RWPE2 (cell line): ENCODE data around the gene MITF.

Experiments
- ATAC-seq: fragments of 200-7000 bp; cut with Tn5 transposase; 3 replicates; pipeline ENCODE4 v1.9.1; 2021; ENCODE audit warnings: low read depth
- DNase-seq: peaks from one replicate; pipeline ENCODE4 v3.0.0-alpha.2; 2020; ENCODE audit warnings: low spot score
- H3K27ac ChIP-seq: fragments of 450-650 bp; 2 replicates; pipeline ENCODE4 v1.5.1; 2017; ENCODE audit warnings: mild to moderate bottlenecking; ENCODE audit not compliant: poor library complexity, severe bottlenecking
- H3K27me3 ChIP-seq: fragments of 250-450 bp; sonication (Bioruptor Pico); 2 replicates; pipeline ENCODE4 v1.5.1; 2021; ENCODE audit warnings: mild to moderate bottlenecking, moderate library complexity; ENCODE audit not compliant: insufficient read depth, poor library complexity, severe bottlenecking
- H3K36me3 ChIP-seq: fragments of 250-450 bp; sonication (Bioruptor Pico); 2 replicates; pipeline ENCODE4 v1.5.1; 2020; ENCODE audit warnings: low read depth, mild to moderate bottlenecking, moderate library complexity
- H3K4me1 ChIP-seq: fragments of 250-450 bp; sonication (Bioruptor Pico); 2 replicates; pipeline ENCODE4 v1.5.1; 2021; ENCODE audit warnings: mild to moderate bottlenecking, moderate library complexity; ENCODE audit not compliant: insufficient read depth, poor library complexity, severe bottlenecking
- H3K4me3 ChIP-seq: fragments of 250-450 bp; sonication (Bioruptor Pico); 2 replicates; pipeline ENCODE4 v1.5.1; 2021; ENCODE audit warnings: mild to moderate bottlenecking, moderate library complexity; ENCODE audit not compliant: severe bottlenecking
- H3K9me3 ChIP-seq: fragments of 250-450 bp; sonication (Bioruptor Pico); 2 replicates; pipeline ENCODE4 v1.5.1; 2021; ENCODE audit warnings: mild to moderate bottlenecking, moderate library complexity; ENCODE audit not compliant: severe bottlenecking
- TF ChIP-seq, protein P1 (sequence below): fragments of 450-650 bp; IDR thresholded peaks from one replicate; pipeline ENCODE4 v1.5.1; 2017; ENCODE audit warnings: mild to moderate bottlenecking, moderate library complexity; ENCODE audit not compliant: poor library complexity, severe bottlenecking

Gene MITF

DNA sequence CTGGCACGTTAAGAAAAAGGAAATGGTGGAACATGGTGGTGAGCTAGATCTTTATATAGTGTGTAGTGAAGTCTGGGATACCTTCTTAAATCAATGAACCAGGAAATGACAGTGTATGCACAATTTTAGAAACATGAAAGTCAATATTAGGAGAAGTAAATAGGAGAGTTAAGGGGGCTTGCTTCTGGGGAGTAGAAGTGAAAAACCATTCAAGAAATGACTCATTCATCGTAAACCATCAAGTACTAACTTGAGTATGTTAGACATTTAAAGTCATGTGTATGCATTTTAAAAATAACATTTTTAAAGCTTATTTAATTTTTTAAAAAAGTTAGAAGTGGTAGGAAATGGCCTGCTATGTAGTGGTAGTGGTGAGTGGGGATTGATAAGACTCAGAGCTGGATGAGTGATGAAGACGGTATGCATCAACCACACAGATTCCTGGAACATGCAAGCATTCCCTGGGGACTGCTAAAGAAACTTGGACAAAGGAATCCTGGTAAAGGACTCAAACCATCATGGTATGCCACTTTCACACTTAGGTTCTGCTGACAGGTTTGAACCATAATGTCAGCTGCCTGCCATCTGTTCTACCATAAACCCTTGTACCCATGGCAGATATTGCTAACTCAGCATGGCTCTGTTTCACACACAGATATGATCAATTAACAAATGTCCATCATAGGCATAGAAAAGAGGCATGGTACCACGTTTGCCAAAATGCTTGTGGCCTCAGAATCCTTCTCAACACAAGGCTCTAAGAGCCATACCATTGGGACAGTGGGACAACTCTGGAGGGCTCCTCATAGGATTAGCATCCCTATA, 28.9 kb upstream of the MITF start:
- Histone ChIP-seq H3K27me3 (no peaks in the 10 kb centered on the region), H3K9me3 (peaks cover 3% of the 10 kb centered on the region), H3K27ac (no peak overlapping the region), H3K4me3 (no peak overlapping the region), H3K4me1 (no peaks in the 10 kb centered on the region), H3K36me3 (no peaks in the 10 kb centered on the region)
- no peak for ATAC-seq
- TF ChIP-seq, protein P1, sequence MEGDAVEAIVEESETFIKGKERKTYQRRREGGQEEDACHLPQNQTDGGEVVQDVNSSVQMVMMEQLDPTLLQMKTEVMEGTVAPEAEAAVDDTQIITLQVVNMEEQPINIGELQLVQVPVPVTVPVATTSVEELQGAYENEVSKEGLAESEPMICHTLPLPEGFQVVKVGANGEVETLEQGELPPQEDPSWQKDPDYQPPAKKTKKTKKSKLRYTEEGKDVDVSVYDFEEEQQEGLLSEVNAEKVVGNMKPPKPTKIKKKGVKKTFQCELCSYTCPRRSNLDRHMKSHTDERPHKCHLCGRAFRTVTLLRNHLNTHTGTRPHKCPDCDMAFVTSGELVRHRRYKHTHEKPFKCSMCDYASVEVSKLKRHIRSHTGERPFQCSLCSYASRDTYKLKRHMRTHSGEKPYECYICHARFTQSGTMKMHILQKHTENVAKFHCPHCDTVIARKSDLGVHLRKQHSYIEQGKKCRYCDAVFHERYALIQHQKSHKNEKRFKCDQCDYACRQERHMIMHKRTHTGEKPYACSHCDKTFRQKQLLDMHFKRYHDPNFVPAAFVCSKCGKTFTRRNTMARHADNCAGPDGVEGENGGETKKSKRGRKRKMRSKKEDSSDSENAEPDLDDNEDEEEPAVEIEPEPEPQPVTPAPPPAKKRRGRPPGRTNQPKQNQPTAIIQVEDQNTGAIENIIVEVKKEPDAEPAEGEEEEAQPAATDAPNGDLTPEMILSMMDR: no peak
- DNase-seq: no peak

DNA sequence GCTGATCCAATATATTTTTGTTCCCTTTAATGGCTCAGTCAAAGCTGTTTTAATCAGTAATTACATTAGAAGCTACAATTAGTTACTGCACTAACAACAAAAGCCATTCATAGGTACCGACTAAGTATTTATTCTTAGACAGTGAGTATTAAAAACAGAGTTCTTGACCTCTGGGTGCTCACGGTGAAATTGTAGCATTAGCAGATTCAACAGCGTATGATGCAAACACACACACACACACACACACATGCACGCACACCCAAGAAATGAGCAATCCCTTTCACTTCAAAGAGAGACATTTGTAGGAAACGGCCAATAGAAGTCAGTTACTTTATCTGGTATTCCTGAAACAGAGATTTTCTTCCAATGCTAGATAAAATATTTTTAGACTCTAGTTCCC, 27.0 kb upstream of the MITF start:
- Histone ChIP-seq H3K36me3 (no peaks in the 10 kb centered on the region), H3K27ac (no peak overlapping the region), H3K4me1 (no peaks in the 10 kb centered on the region), H3K4me3 (no peak overlapping the region), H3K27me3 (no peaks in the 10 kb centered on the region), H3K9me3 (peaks cover 3% of the 10 kb centered on the region)
- DNase-seq: no peak
- no peak for ATAC-seq
- TF ChIP-seq, protein P1: no peak

DNA sequence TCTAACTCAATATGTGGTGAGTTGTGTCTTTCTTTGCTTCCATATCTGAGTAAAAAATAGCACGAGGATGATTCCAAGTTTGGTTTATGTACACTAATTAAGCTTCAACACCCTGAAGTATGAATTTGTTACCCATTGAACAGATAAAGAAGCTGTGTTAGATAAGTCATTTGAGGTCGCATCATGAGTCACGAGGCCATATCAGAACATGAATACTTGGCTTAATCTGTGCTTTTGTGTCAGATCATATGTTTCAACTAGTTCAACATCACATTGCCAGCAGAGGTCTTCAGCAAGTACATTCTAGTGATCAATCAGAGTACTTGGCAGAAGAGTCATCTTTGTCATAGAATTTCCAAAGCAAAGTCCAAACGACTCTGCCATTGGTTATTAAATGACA, 26.3 kb upstream of the MITF start:
- no peaks in the 10 kb centered on the region for H3K36me3 ChIP-seq
- DNase-seq: no peak
- no peaks in the 10 kb centered on the region for H3K27me3 ChIP-seq
- H3K9me3 ChIP-seq: peaks cover 3% of the 10 kb centered on the region
- no peak overlapping the region for H3K27ac ChIP-seq
- no peak for ATAC-seq
- TF ChIP-seq, protein P1: no peak
- H3K4me3 ChIP-seq: no peak overlapping the region
- H3K4me1 ChIP-seq: no peaks in the 10 kb centered on the region

DNA sequence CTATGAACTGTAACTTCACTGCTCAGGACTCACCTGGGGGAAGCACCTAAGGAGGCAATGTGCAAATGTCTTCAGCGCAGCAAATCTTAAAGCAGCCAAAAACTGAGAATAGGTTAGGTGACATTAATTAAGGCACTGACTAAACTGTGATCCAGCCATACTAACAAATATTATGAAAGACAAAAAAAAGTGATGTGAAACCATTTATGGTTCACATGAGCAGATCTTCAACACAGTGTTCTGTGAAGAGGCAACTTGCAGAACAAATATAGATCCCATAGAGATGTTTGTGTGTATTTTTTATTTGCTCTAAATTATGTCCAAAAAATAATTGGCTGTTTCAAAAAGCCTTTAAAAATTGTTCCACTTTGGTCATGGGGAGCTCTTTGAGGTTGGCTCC, 24.1 kb upstream of the MITF start:
- Histone ChIP-seq H3K27me3 (peaks cover 3% of the 10 kb centered on the region), H3K27ac (no peak overlapping the region), H3K9me3 (peaks cover 3% of the 10 kb centered on the region), H3K36me3 (no peaks in the 10 kb centered on the region), H3K4me3 (no peak overlapping the region), H3K4me1 (no peaks in the 10 kb centered on the region)
- ATAC-seq (no peak), DNase-seq (no peak)
- TF ChIP-seq, protein P1: no peak

DNA sequence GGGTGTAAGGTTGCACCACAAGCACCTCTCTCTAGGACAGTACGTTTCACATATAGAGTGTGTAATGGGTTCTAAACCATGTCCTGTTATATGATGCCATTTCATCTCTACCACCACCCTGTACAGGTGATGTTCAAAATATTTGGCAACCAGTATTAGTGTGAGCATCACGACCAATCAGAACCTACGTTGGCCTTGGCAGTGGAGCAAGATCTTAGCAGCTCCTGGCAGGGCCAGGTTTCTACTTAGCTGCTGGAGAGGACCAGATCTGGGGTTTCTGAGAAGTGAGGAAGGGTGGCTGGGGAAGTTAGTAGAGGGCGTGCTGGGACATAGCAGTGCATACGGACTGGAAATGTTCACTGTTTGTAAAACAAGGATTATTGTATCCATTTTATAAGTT, 23.1 kb upstream of the MITF start:
- Histone ChIP-seq H3K36me3 (no peaks in the 10 kb centered on the region), H3K27ac (no peak overlapping the region), H3K4me3 (no peak overlapping the region), H3K9me3 (peaks cover 3% of the 10 kb centered on the region), H3K4me1 (no peaks in the 10 kb centered on the region), H3K27me3 (peaks cover 3% of the 10 kb centered on the region)
- ATAC-seq (no peak), DNase-seq (no peak)
- TF ChIP-seq, protein P1: no peak
